ENCODE results near the gene TRIM41.

GRCh38 chr5:181217111-181217802, 5.8 kb upstream of the TRIM41 start:
- no peak for TF ChIP-seq ZNF24 (tag by site-specific recombination; IDR thresholded peaks at IDR 0.05)
- TF ChIP-seq KLF10 (tag by site-specific recombination; IDR thresholded peaks at IDR 0.05): no peak; the same call in 1 of the 2 replicates
- no peak for TF ChIP-seq PATZ1 (tag by site-specific recombination; IDR thresholded peaks at IDR 0.05)
- TF ChIP-seq ZNF175 (tag by site-specific recombination; IDR thresholded peaks at IDR 0.05): no peak
- TF ChIP-seq, protein P1, sequence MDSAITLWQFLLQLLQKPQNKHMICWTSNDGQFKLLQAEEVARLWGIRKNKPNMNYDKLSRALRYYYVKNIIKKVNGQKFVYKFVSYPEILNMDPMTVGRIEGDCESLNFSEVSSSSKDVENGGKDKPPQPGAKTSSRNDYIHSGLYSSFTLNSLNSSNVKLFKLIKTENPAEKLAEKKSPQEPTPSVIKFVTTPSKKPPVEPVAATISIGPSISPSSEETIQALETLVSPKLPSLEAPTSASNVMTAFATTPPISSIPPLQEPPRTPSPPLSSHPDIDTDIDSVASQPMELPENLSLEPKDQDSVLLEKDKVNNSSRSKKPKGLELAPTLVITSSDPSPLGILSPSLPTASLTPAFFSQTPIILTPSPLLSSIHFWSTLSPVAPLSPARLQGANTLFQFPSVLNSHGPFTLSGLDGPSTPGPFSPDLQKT (IDR thresholded peaks at IDR 0.05; ENCODE audit: borderline replicate concordance, low read depth, low read length): no peak
- TF ChIP-seq ZNF132 (tag by site-specific recombination; IDR thresholded peaks at IDR 0.05; ENCODE audit: borderline replicate concordance): no peak
- 0 out of 2 replicates have a peak, but pooled peaks have one; percentile 14 for TF ChIP-seq REST (tag by site-specific recombination; IDR thresholded peaks at IDR 0.05)
- TF ChIP-seq, protein P2, sequence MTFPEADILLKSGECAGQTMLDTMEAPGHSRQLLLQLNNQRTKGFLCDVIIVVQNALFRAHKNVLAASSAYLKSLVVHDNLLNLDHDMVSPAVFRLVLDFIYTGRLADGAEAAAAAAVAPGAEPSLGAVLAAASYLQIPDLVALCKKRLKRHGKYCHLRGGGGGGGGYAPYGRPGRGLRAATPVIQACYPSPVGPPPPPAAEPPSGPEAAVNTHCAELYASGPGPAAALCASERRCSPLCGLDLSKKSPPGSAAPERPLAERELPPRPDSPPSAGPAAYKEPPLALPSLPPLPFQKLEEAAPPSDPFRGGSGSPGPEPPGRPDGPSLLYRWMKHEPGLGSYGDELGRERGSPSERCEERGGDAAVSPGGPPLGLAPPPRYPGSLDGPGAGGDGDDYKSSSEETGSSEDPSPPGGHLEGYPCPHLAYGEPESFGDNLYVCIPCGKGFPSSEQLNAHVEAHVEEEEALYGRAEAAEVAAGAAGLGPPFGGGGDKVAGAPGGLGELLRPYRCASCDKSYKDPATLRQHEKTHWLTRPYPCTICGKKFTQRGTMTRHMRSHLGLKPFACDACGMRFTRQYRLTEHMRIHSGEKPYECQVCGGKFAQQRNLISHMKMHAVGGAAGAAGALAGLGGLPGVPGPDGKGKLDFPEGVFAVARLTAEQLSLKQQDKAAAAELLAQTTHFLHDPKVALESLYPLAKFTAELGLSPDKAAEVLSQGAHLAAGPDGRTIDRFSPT (tag by site-specific recombination; IDR thresholded peaks at IDR 0.05): peak; percentile 27; the same call in 1 of the 2 replicates
- TF ChIP-seq ZNF133 (tag by site-specific recombination; IDR thresholded peaks at IDR 0.05): no peak
- TF ChIP-seq, protein P3, sequence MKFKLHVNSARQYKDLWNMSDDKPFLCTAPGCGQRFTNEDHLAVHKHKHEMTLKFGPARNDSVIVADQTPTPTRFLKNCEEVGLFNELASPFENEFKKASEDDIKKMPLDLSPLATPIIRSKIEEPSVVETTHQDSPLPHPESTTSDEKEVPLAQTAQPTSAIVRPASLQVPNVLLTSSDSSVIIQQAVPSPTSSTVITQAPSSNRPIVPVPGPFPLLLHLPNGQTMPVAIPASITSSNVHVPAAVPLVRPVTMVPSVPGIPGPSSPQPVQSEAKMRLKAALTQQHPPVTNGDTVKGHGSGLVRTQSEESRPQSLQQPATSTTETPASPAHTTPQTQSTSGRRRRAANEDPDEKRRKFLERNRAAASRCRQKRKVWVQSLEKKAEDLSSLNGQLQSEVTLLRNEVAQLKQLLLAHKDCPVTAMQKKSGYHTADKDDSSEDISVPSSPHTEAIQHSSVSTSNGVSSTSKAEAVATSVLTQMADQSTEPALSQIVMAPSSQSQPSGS (tag by site-specific recombination; IDR thresholded peaks at IDR 0.05; ENCODE audit: low read depth): no peak
- TF ChIP-seq MZF1 (tag by site-specific recombination; IDR thresholded peaks at IDR 0.05; ENCODE audit: borderline replicate concordance): no peak
- TF ChIP-seq TCF7L2 (IDR thresholded peaks at IDR 0.05; ENCODE audit: borderline replicate concordance, low read depth, low read length): no peak
